H9 (cell line): ENCODE measurements around the gene NXPH1. TPM values are rescaled to one million over a fixed set of nuclear protein-coding genes. Genes with fewer than 3 reads are reported as not detected.
A peak's percentile ranks its signal among the peaks of the same experiment; 100 is the strongest.

Source experiments
- DNase-seq: peaks from one replicate; pipeline ENCODE4 v3.0.0-alpha.2; 2017
- H2AFZ ChIP-seq: one replicate; pipeline ENCODE4 v1.6.1; 2013; ENCODE audit warnings: mild to moderate bottlenecking, low read length, control low read depth, moderate library complexity
- H2AK5ac ChIP-seq: 2 replicates; pipeline ENCODE4 v1.6.1; 2013; ENCODE audit warnings: low read length, control low read depth, mixed read lengths; ENCODE audit not compliant: insufficient read length
- H2BK120ac ChIP-seq: one replicate; pipeline ENCODE4 v1.6.1; 2013; ENCODE audit warnings: low read depth, mild to moderate bottlenecking, low read length, control low read depth, inconsistent platforms; ENCODE audit not compliant: poor library complexity, severe bottlenecking
- H2BK12ac ChIP-seq: 2 replicates; pipeline ENCODE4 v1.6.1; 2013; ENCODE audit warnings: low read length, control low read depth, mixed read lengths, low read depth; ENCODE audit not compliant: insufficient read length
- H2BK15ac ChIP-seq: 2 replicates; pipeline ENCODE4 v1.6.1; 2013; ENCODE audit warnings: low read depth, low read length, control low read depth
- H2BK20ac ChIP-seq: one replicate; pipeline ENCODE4 v1.6.1; 2013; ENCODE audit warnings: low read depth, mild to moderate bottlenecking, low read length, control low read depth, inconsistent platforms; ENCODE audit not compliant: poor library complexity, severe bottlenecking
- H2BK5ac ChIP-seq: 2 replicates; pipeline ENCODE4 v1.6.1; 2013; ENCODE audit warnings: low read length, control low read depth, mixed read lengths; ENCODE audit not compliant: insufficient read length
- H3K14ac ChIP-seq: 2 replicates; pipeline ENCODE4 v1.6.1; 2013; ENCODE audit warnings: low read length, control low read depth; ENCODE audit not compliant: insufficient read depth
- H3K18ac ChIP-seq: 2 replicates; pipeline ENCODE4 v1.6.1; 2013; ENCODE audit warnings: low read depth, mild to moderate bottlenecking, mixed read lengths, low read length, control low read depth; ENCODE audit not compliant: insufficient read length
- H3K23ac ChIP-seq: 2 replicates; pipeline ENCODE4 v1.6.1; 2013; ENCODE audit warnings: low read length, control low read depth, mixed read lengths, low read depth; ENCODE audit not compliant: insufficient read length
- H3K23me2 ChIP-seq: 2 replicates; pipeline ENCODE4 v1.6.1; 2013; ENCODE audit warnings: low read depth, mild to moderate bottlenecking, mixed read lengths, low read length, control low read depth; ENCODE audit not compliant: insufficient read length, poor library complexity, severe bottlenecking
- H3K27ac ChIP-seq: 2 replicates; pipeline ENCODE4 v1.5.1; 2013; ENCODE audit warnings: low read length, control low read depth, mixed read lengths, low read depth; ENCODE audit not compliant: insufficient read length
- H3K27me3 ChIP-seq: 2 replicates; pipeline ENCODE4 v1.6.1; 2013; ENCODE audit warnings: low read length, control low read depth, inconsistent platforms; ENCODE audit not compliant: insufficient read depth
- H3K4ac ChIP-seq: 2 replicates; pipeline ENCODE4 v1.6.1; 2013; ENCODE audit warnings: low read depth, mild to moderate bottlenecking, control low read depth, inconsistent platforms, low read length, moderate library complexity
- H3K4me1 ChIP-seq: 2 replicates; pipeline ENCODE4 v1.6.1; 2013; ENCODE audit warnings: low read length, control low read depth, inconsistent platforms; ENCODE audit not compliant: insufficient read depth
- H3K4me2 ChIP-seq: 2 replicates; pipeline ENCODE4 v1.6.1; 2013; ENCODE audit warnings: low read length, control low read depth, mixed read lengths; ENCODE audit not compliant: insufficient read length, insufficient read depth
- H3K56ac ChIP-seq: 2 replicates; pipeline ENCODE4 v1.6.1; 2013; ENCODE audit warnings: low read depth, mild to moderate bottlenecking, mixed read lengths, low read length, control low read depth; ENCODE audit not compliant: insufficient read length
- H3K79me1 ChIP-seq: 2 replicates; pipeline ENCODE4 v1.6.1; 2013; ENCODE audit warnings: low read depth, mild to moderate bottlenecking, moderate library complexity, low read length, control low read depth, inconsistent platforms; ENCODE audit not compliant: insufficient read depth, poor library complexity, severe bottlenecking
- H3K79me2 ChIP-seq: 2 replicates; pipeline ENCODE4 v1.6.1; 2013; ENCODE audit warnings: low read length, control low read depth, inconsistent platforms; ENCODE audit not compliant: insufficient read depth
- H3K9ac ChIP-seq: 2 replicates; pipeline ENCODE4 v1.6.1; 2013; ENCODE audit warnings: low read length, control low read depth, mixed read lengths; ENCODE audit not compliant: insufficient read length; ENCODE audit errors: extremely low read depth
- H3K9me3 ChIP-seq: one replicate; pipeline ENCODE4 v1.6.1; 2013; ENCODE audit warnings: low read depth, low read length, inconsistent platforms; ENCODE audit not compliant: control insufficient read depth
- H3T11ph ChIP-seq: one replicate; pipeline ENCODE4 v1.6.1; 2013; ENCODE audit warnings: mild to moderate bottlenecking, low read length, control low read depth, inconsistent platforms
- H4K20me1 ChIP-seq: one replicate; pipeline ENCODE4 v1.6.1; 2013; ENCODE audit not compliant: control insufficient read depth, insufficient read length, insufficient read depth
- H4K5ac ChIP-seq: 2 replicates; pipeline ENCODE4 v1.6.1; 2013; ENCODE audit warnings: low read depth, mild to moderate bottlenecking, mixed read lengths, low read length, control low read depth; ENCODE audit not compliant: insufficient read length
- H4K8ac ChIP-seq: replicated peaks from 2 replicates; pipeline ENCODE4 v1.6.1; 2013; ENCODE audit warnings: low read length, control low read depth, mixed read lengths, low read depth; ENCODE audit not compliant: insufficient read length
- H4K91ac ChIP-seq: 2 replicates; pipeline ENCODE4 v1.6.1; 2013; ENCODE audit warnings: low read depth, mild to moderate bottlenecking, moderate library complexity, mixed read lengths, low read length, control low read depth; ENCODE audit not compliant: insufficient read length
- H3K27ac Mint-ChIP-seq, 3 experiments: 2 replicates in 2 of 3; 3 replicates in 1 of 3; pipeline ENCODE4 v1.8.0; 2020 to 2021; ENCODE audit warnings: mixed read lengths in 3 of 3, mild to moderate bottlenecking in 1 of 3, moderate library complexity in 1 of 3
- H3K27me3 Mint-ChIP-seq: 2 replicates; pipeline ENCODE4 v1.8.0; 2021; ENCODE audit warnings: low read depth, mild to moderate bottlenecking, moderate library complexity, mixed read lengths
- H3K36me3 Mint-ChIP-seq, 3 experiments: 2 replicates in 2 of 3; 3 replicates in 1 of 3; pipeline ENCODE4 v1.8.0; 2020 to 2021; ENCODE audit warnings: low read depth in 3 of 3, mixed read lengths in 3 of 3; ENCODE audit not compliant: insufficient read depth in 1 of 3
- H3K4me1 Mint-ChIP-seq, 2 experiments: 2 replicates each; pipeline ENCODE4 v1.8.0; 2020; ENCODE audit warnings: mixed read lengths in 2 of 2
- H3K4me3 Mint-ChIP-seq, 2 experiments: 2 replicates in 1 of 2; 3 replicates in 1 of 2; pipeline ENCODE4 v1.8.0; 2020 to 2021; ENCODE audit warnings: mild to moderate bottlenecking in 2 of 2, mixed read lengths in 2 of 2, moderate library complexity in 1 of 2
- H3K9me3 Mint-ChIP-seq, 2 experiments: 2 replicates in 1 of 2; 3 replicates in 1 of 2; pipeline ENCODE4 v1.8.0; 2020; ENCODE audit warnings: mild to moderate bottlenecking in 2 of 2, mixed read lengths in 2 of 2, moderate library complexity in 1 of 2
- WGBS: extraction: QIAGEN DNeasy Blood & Tissue Kit; methylation state at CpG from one replicate; pipeline ENCODE4 v1.1.7; 2013; ENCODE audit warnings: missing lambda C conversion rate, low lambda C conversion rate, mixed read lengths; ENCODE audit not compliant: insufficient read length; ENCODE audit errors: extremely low coverage; 5-methylcytosine and 5-hydroxymethylcytosine counted together
- total RNA-seq: library from RNA; stranded (reverse); gene quantifications from 2 replicates; pipeline ENCODE4 v1.2.1, GENCODE V29; 2021
- TF ChIP-seq, protein P1 (sequence below): fragments of 200-600 bp; sonication (generic); conservative IDR thresholded peaks from 3 replicates; pipeline ENCODE4 v1.8.0; 2021; ENCODE audit warnings: antibody characterized with exemption, mild to moderate bottlenecking

NXPH1 gene
- total RNA-seq, 1 experiment from 2014 or later: 0.15 TPM

DNA sequence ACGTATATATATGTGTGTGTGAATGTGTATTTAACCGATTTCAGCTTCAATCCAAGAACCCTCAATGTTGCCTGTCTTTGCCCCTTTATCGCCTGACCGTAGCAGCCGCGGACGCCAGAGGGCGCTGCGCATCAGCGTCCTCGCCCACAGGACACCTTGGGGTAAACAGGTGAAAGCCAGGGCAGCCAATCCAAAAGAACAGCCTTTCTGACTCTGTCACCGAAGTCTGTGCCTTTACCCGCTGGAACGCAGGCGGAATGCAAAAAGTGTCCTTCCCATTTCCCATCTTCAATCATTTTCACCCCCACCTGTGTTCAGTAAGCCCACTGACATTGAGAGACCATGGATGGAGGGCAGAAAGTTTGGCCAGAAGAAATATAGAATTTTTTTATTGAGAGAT is 3.6 kb downstream of the NXPH1 start:
- no peak overlapping the region for H3K27ac ChIP-seq
- H4K91ac ChIP-seq: no peak overlapping the region
- H2BK5ac ChIP-seq: no peak overlapping the region
- peaks cover 42% of the 10 kb centered on the region for H3K23me2 ChIP-seq
- H3K23ac ChIP-seq: no peak overlapping the region
- no peak overlapping the region for H2BK120ac ChIP-seq
- H2BK15ac ChIP-seq: no peak overlapping the region
- H3K56ac ChIP-seq: no peak overlapping the region
- peaks cover 2% of the 10 kb centered on the region; the same call in 1 of the 2 replicates for H3K4me1 ChIP-seq
- DNase-seq: peak; percentile 89
- no peaks in the 10 kb centered on the region for H3K79me2 ChIP-seq
- no CpG with 5 or more reads among the region's 15 CpGs for WGBS
- H3K4me3 Mint-ChIP-seq: peak overlapping the region; percentile 58 to 84
- H3K36me3 Mint-ChIP-seq: no peaks in the 10 kb centered on the region
- no peak overlapping the region for H2AFZ ChIP-seq
- no peaks in the 10 kb centered on the region for H3K79me1 ChIP-seq
- TF ChIP-seq, protein P1, sequence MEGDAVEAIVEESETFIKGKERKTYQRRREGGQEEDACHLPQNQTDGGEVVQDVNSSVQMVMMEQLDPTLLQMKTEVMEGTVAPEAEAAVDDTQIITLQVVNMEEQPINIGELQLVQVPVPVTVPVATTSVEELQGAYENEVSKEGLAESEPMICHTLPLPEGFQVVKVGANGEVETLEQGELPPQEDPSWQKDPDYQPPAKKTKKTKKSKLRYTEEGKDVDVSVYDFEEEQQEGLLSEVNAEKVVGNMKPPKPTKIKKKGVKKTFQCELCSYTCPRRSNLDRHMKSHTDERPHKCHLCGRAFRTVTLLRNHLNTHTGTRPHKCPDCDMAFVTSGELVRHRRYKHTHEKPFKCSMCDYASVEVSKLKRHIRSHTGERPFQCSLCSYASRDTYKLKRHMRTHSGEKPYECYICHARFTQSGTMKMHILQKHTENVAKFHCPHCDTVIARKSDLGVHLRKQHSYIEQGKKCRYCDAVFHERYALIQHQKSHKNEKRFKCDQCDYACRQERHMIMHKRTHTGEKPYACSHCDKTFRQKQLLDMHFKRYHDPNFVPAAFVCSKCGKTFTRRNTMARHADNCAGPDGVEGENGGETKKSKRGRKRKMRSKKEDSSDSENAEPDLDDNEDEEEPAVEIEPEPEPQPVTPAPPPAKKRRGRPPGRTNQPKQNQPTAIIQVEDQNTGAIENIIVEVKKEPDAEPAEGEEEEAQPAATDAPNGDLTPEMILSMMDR: peak; percentile 97
- no peak overlapping the region for H2BK20ac ChIP-seq
- H2BK12ac ChIP-seq: no peak overlapping the region
- H3K4ac ChIP-seq: no peak overlapping the region
- peaks cover 0 to 3% of the 10 kb centered on the region in 2 experiments; a peak in 1 of 5 replicates for H3K9me3 Mint-ChIP-seq
- peaks cover 77% of the 10 kb centered on the region for H3K27me3 ChIP-seq
- no peak overlapping the region for H3K14ac ChIP-seq
- peaks cover 99% of the 10 kb centered on the region for H3K27me3 Mint-ChIP-seq
- H3K9ac ChIP-seq: no peak overlapping the region
- no peak overlapping the region for H3K18ac ChIP-seq
- no peaks in the 10 kb centered on the region for H3K9me3 ChIP-seq
- no peak overlapping the region for H3T11ph ChIP-seq
- H4K5ac ChIP-seq: no peak overlapping the region
- no peak overlapping the region for H2AK5ac ChIP-seq
- H3K27ac Mint-ChIP-seq: no peak overlapping the region
- H4K8ac ChIP-seq: no peak overlapping the region
- peaks cover 56 to 63% of the 10 kb centered on the region in 2 experiments for H3K4me1 Mint-ChIP-seq
- H4K20me1 ChIP-seq: no peaks in the 10 kb centered on the region
- H3K4me2 ChIP-seq: peak overlapping the region; percentile 87
